ES-I3 (cell line): ENCODE results near the gene ARMH3.
"Not testable (repeated sequence)": the region's sequence is repeated elsewhere in the genome, so short reads cannot be mapped to it uniquely, and the experiment has no call there.

ENCODE experiments used
- H3K36me3 ChIP-seq: 2 replicates; pipeline ENCODE4 v1.6.1; 2013; ENCODE audit warnings: mild to moderate bottlenecking, low read length, control low read depth, moderate library complexity; ENCODE audit not compliant: insufficient read depth
- H3K4me1 ChIP-seq: 2 replicates; pipeline ENCODE4 v1.6.1; 2013; ENCODE audit warnings: mild to moderate bottlenecking, control low read depth, low read length; ENCODE audit not compliant: insufficient read depth
- H3K9ac ChIP-seq: 2 replicates; pipeline ENCODE4 v1.6.1; 2013; ENCODE audit warnings: low read depth, mild to moderate bottlenecking, low read length, moderate library complexity
- H3K9me3 ChIP-seq: 2 replicates; pipeline ENCODE4 v1.6.1; 2013; ENCODE audit warnings: mild to moderate bottlenecking, low read length, moderate library complexity; ENCODE audit not compliant: control insufficient read depth, insufficient read depth

The ARMH3 gene

DNA sequence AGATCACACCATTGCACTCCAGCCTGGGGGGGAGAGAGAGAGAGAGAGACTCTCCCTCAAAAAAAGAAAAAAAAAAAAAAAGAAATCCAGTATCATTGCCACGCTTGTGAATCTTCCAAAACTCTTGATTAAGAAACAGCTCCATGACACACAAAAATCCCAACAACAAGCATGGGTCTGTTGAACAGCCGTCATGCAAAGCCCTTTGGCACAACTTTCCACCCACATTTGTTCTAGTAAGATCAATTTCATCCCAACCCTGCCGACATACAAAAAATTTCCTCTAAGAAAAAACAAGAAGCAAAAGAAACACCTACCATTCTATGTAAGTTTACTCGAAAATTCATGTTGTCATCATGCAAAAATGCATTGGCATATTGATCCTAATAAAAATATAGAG is 62.8 kb downstream of the ARMH3 start:
- Histone ChIP-seq H3K9me3 (no peaks in the 10 kb centered on the region), H3K9ac (no peak overlapping the region), H3K36me3 (peaks cover 4% of the 10 kb centered on the region; the same call in 1 of the 2 replicates), H3K4me1 (no peaks in the 10 kb centered on the region)

DNA sequence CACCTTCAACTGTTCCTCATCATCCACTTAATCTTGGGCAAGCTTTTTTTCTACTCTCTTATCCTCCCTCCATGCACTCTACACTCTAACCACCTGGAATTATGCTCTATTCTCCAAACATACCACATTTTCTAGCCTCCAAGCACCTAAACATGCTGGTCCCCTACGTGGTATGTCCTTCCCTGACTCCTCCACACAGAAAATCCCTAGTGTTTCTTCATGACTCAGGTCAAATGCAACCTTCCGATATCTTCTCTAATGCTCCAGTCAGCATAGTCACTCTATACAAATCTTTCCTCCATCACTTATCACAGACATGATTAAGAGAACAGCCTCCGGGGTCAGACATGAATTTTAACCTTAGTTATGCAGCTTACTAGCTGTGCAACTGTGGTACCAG is 68.8 kb downstream of the ARMH3 start:
- no peaks in the 10 kb centered on the region for H3K9me3 ChIP-seq
- H3K36me3 ChIP-seq = no peaks in the 10 kb centered on the region; the same call in 1 of the 2 replicates
- no peaks in the 10 kb centered on the region for H3K4me1 ChIP-seq
- H3K9ac ChIP-seq = no peak overlapping the region

DNA sequence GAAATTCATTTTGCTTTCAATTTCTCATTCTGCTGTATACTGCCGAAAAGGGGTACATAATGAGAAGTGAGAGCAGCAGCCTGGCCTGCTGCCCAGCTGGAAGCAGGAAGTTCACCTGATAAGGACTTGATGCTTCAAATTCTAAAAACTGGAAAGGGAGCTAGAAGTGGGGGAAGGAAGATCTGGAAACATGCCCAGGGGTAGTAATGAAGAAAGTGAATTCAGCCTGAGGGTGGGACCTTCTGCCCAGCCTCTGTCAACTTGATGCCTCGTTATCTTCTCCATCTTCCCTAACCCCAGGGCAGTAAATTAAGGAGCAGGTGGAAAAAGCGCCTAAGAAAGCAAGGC is 69.4 kb downstream of the ARMH3 start:
- no peaks in the 10 kb centered on the region; the same call in 1 of the 2 replicates for H3K36me3 ChIP-seq
- no peaks in the 10 kb centered on the region for H3K9me3 ChIP-seq
- no peaks in the 10 kb centered on the region for H3K4me1 ChIP-seq
- no peak overlapping the region for H3K9ac ChIP-seq

DNA sequence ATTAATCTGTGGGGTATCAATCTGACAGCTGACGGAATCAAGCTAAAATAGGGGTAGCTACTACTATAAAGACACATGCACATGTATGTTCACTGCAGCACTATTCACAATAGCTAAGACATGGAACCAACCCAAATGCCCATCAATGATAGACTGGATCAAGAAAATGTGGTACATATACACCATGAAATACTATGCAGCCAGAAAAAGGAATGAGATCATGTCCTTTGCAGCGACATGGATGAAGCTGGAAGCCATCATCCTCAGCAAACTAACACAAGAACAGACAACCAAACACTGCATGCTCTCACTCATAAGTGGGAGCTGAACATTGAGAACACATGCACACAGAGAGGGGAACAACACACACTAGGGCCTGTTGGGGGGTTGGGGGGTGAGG is 75.3 kb downstream of the ARMH3 start:
- H3K36me3 ChIP-seq, H3K4me1 ChIP-seq, H3K9me3 ChIP-seq, H3K9ac ChIP-seq: not testable (repeated sequence)

DNA sequence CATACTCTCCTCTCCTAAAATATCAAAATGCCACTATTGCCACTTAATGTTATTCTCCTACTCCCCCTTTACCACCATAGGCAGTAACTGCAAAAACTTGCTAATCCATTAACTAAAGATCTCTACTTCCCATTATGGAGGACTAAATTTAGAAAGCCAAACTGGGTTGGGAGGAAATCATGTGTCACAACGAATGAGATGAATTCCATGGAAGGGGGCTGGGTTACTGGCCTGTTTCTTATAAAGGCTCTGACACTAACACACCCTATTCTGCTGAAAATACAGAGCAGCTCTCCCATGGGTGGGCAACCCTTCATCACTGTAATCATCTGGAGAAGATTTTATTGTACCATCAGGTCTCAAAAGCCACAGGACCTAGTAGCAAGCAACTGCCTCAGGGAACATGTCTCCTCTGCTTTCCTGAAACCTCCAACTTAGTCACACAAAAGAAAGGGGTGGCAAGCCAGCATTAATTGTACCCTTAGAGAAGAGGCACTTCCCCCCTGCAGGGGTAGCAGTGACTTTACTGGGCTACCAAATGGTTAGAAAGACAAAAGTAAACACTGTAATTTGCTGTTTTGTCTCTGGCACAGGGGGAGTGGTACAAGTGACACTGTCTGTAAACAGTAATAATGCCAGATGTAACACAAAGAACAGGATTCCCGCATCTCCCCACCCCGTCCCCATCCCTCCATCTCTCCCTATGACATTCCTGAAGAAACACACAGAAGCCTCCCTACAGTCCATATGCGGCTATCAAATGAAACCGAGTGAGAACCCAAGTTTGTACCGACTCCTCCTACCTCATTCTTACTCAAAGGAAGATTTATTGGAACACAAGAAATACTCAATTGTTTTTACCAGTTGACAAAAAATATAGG is 81.6 kb downstream of the ARMH3 start:
- Histone ChIP-seq H3K9ac (no peak overlapping the region), H3K36me3 (peaks cover 4% of the 10 kb centered on the region), H3K4me1 (peaks cover 7% of the 10 kb centered on the region), H3K9me3 (no peaks in the 10 kb centered on the region)

DNA sequence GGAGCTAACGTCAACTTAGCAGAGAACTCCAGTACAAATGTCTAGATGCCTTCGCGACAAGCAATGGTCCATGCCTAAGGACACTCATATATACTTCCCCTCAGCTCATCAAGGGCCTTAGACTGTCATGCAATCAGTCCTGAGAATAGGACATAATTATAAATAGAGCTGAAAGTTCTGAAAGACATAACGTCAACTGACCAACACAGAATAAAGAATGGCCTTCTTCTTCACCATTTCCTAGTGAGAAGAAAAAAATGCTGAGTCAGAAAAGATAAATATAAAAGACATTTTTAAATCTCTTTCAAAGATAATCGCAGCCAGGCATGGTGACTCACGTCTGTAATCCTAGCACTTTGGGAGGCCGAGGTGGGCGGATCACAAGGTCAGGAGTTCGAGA is 83.2 kb downstream of the ARMH3 start:
- H3K36me3 ChIP-seq = peaks cover 4% of the 10 kb centered on the region

DNA sequence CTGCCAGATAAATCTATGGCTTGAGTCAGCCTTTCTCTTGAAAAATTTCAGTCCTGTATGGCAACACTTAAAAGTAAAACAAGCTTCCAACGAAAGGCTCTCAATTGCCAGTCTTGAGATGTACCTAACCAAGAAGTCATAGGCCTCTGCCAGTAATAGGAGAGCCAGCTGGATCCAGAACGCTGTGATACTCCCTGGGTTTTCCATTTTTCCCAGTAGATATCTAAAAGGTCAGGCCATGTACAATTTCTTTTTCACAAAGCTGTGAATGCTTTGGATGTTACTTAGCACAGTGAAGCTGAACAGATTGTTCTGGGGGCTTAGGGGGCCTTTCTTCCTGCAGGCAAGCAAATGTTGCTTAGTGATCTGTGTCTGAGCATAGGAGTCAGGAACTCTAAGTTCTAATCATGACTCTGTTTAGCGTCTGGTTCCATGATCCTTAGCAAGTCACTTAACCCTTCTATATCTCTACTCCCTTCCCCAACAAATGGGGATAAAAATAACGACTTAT is 86.5 kb downstream of the ARMH3 start:
- Histone ChIP-seq H3K36me3 (peaks cover 4% of the 10 kb centered on the region; the same call in 1 of the 2 replicates), H3K4me1 (peaks cover 7% of the 10 kb centered on the region), H3K9me3 (no peaks in the 10 kb centered on the region), H3K9ac (no peak overlapping the region)

More for the DNA sequence above, 83.2 kb downstream of the ARMH3 start:
- Histone ChIP-seq H3K4me1 (peaks cover 7% of the 10 kb centered on the region), H3K9me3 (no peaks in the 10 kb centered on the region), H3K9ac (no peak overlapping the region)

DNA sequence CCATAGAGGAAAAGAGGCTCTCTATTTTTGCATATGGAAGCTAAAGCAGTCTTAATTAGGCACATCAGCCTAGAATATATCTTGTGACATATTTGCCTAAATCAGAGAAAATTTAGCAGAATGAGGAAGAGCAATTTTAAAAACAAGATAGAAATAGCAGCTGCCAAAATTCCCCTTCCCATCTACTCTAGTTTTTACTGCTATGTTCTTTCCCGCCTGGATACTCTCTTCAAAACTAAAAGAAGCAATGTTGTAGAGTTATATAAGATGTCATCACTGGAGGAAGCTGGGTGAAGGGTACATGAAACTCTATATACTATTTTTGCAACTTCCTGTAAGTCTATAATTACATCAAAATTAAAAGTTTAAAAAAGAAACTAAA is 87.0 kb downstream of the ARMH3 start:
- H3K36me3 ChIP-seq = peaks cover 4% of the 10 kb centered on the region; the same call in 1 of the 2 replicates
- H3K4me1 ChIP-seq = peaks cover 1% of the 10 kb centered on the region; the same call in 1 of the 2 replicates
- no peak overlapping the region for H3K9ac ChIP-seq
- no peaks in the 10 kb centered on the region for H3K9me3 ChIP-seq

DNA sequence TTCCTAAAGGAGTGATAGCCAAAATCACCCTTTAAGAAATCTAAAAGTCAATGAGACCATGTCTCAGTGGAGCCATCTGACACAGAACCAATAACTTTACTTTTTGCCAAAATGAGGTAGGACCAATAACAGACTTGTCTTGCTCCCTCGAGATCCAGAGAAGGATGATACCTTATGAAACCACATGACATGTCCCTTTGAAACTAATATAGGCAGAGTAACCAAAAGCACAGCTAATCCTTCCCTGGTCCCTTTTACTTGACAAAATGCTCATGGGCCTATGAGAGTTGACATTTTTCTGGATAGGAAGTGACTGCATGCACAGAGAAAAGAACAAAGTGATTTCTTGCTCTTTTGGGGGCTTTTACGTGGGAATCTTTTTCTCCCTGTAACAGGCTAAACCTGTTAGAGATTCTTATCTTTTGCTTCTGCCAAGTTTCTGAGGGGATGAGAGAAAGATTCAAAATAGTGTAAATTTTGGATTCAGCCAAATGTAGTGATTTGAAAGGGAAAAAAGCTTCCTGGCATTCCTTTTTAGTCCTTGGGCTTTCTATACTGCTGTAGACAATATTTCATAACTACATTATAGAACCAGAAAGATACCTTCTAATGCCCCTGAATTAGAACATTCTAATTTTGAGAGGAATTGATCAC is 87.6 kb downstream of the ARMH3 start:
- Histone ChIP-seq H3K36me3 (peaks cover 4% of the 10 kb centered on the region; the same call in 1 of the 2 replicates), H3K9me3 (no peaks in the 10 kb centered on the region), H3K9ac (no peak overlapping the region), H3K4me1 (no peaks in the 10 kb centered on the region)

DNA sequence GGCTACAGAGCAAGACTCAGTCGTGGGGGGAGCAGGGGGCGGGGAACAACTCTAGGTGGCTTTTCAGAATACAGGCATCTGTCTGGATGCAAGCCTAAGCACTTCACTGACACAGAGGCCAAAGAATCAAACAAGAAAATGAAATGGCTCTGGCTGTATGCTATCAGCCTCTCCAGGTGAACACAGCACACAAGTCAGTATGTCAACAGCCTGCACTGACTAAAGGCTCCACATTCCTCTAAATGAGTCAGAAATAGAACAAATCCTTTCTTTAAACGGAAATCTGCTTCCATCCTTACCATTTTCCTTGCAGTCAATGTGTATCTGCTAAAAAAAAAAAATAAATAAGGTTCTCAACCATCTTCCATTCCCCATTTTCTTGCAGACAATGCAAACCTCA is 88.3 kb downstream of the ARMH3 start:
- Histone ChIP-seq H3K9me3 (no peaks in the 10 kb centered on the region), H3K4me1 (no peaks in the 10 kb centered on the region), H3K9ac (no peak overlapping the region), H3K36me3 (peaks cover 4% of the 10 kb centered on the region; the same call in 1 of the 2 replicates)

DNA sequence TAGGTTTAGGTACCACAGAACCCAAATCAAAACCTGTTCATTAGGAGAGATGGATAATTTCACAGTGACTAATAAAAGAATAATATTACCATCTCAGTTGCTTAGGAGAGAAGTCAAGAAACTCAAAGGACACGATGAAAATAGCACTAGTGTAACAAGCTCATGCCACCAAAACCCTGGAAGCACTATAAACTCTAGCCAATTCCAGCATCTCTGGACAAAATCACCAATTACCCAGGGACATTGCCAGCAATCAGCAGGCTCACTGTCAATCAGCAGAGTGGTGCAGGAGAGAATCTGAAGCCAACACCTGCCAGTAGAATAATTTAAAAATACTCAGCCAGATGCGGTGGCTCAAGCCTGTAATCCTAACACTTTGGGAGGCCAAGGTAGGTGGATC is 88.9 kb downstream of the ARMH3 start:
- H3K36me3 ChIP-seq = peaks cover 4% of the 10 kb centered on the region; the same call in 1 of the 2 replicates
- no peaks in the 10 kb centered on the region for H3K9me3 ChIP-seq
- no peak overlapping the region for H3K9ac ChIP-seq
- no peaks in the 10 kb centered on the region for H3K4me1 ChIP-seq

DNA sequence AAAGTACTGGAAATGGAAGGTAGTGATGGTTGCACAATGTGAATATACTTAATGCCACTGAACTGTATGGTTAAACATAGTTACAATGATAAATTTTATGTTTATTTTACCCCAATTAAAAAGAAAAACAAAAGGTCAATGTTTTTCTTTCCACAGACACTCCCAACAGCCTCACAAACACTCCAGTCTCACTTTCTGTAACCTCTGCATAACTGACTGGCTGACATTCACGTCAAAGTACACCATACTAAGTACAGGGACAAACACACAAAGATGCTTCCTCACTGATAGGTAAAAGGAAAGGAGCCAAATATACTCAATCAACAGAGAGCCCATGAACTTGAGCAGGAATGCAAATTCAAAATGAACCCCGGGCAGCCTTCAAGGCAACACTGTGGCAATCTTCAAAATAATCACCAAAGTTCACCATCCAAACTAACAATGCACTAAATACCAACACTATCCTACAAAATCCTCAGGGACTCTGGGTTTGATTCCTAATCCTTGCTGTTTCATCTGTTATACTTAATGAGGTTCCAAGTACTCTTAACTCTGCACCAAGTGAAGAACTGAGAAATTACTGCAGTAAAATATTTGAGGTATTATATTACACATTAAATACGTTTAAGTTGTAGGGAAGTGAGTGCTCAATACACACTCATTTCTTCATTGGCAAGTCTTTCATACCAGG is 90.8 kb downstream of the ARMH3 start:
- Histone ChIP-seq H3K9ac (no peak overlapping the region), H3K36me3 (peaks cover 4% of the 10 kb centered on the region; the same call in 1 of the 2 replicates), H3K4me1 (no peaks in the 10 kb centered on the region)

DNA sequence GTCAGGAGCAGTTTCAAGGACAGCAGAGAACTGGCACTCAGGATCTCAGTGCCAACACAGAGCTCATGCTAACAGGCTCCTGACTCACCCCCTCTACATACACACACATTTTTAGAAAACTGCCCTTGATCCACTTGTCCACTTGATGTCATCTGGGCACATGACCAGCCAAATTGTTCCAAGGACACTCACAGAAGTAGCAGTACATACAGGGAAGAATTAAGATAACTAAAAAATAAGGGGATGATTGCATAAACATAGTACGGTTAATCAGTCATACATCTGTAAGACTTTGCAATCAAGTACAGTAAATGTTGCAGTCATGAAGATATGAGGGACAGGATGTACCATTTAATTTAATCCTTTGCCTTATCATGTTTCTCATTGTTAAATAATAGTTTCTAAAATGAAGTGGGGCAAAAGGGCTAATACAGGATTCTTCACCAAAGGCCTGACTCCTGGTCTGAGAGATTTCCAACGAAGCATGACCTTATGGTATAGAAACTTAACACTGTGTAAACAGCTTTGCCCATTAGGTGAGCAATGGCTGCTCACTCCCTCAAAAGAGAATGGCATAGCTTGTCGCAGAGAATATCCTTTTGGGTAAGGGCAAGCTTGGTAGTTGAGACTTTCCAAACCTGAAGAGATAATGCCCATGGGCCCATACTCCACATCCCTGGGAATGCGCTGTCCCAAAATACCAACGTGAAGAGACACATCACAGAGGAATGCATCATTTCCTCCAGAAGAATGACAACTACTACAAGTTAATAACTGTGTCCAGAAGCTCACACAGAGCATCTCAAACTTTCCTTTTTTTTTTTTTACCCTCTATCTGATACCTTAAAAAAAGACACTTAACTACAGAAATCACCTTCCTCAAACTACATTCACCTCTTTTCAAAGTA is 94.1 kb downstream of the ARMH3 start:
- no peaks in the 10 kb centered on the region for H3K9me3 ChIP-seq
- H3K4me1 ChIP-seq = no peaks in the 10 kb centered on the region
- no peak overlapping the region for H3K9ac ChIP-seq
- no peaks in the 10 kb centered on the region for H3K36me3 ChIP-seq

More for the DNA sequence above, 90.8 kb downstream of the ARMH3 start:
- H3K9me3 ChIP-seq = no peaks in the 10 kb centered on the region
